ENCODE data around the gene AGBL2. TPM values are rescaled to one million over a fixed set of nuclear protein-coding genes. Genes with fewer than 3 reads are reported as not detected.

Gene AGBL2
- total RNA-seq, 1 experiment from 2014 or later = 3.0 TPM

DNA sequence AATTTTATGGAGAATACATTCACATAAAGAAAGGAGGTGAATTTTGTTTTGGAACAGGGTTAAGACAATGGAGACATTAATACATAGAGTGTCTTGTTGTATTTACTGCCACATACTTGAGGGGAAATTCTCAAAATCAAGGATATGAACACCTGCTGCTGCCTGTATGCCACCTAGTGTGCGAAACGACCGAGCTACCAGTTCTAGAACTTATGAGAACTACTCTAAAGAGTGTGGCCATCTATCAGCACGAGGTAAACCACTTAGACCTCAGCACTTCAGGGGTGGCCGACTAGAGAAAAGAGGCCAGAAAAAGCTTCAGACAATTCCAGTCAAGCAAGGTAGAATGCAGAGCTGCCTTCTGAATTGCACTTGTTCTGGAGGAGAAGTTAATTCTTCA, 1.5 kb upstream of the AGBL2 start:
- Histone ChIP-seq H4K8ac (replicated peaks; ENCODE audit: insufficient read length, low read depth, low read length) (no peak overlapping the region), H2AK5ac (ENCODE audit: insufficient read length, low read length) (no peak overlapping the region), H3K27ac (ENCODE audit: insufficient read length, low read depth, low read length) (no peak overlapping the region), H3K27me3 (ENCODE audit: insufficient read depth, low read length) (no peaks in the 10 kb centered on the region), H3K56ac (ENCODE audit: insufficient read length, low read depth, low read length) (no peak overlapping the region), H3K9me3 (ENCODE audit: control insufficient read depth, low read depth, low read length) (no peaks in the 10 kb centered on the region), H3T11ph (ENCODE audit: low read length) (no peak overlapping the region), H3K23me2 (ENCODE audit: insufficient read length, low read depth, low read length, poor library complexity, severe bottlenecking) (peaks cover 6% of the 10 kb centered on the region), H3K79me2 (ENCODE audit: insufficient read depth, low read length) (no peaks in the 10 kb centered on the region), H4K20me1 (ENCODE audit: control insufficient read depth, insufficient read depth, insufficient read length) (no peaks in the 10 kb centered on the region), H3K23ac (ENCODE audit: insufficient read length, low read depth, low read length) (no peak overlapping the region), H3K79me1 (ENCODE audit: insufficient read depth, low read depth, low read length, poor library complexity, severe bottlenecking) (no peaks in the 10 kb centered on the region), H3K4me2 (ENCODE audit: insufficient read depth, insufficient read length, low read length) (no peak overlapping the region), H3K4me1 (ENCODE audit: insufficient read depth, low read length) (no peaks in the 10 kb centered on the region; the same call in 1 of the 2 replicates), H3K4ac (ENCODE audit: low read depth, low read length) (no peak overlapping the region), H3K9ac (ENCODE audit: extremely low read depth, insufficient read length, low read length) (no peak overlapping the region), H2AFZ (ENCODE audit: low read length) (no peak overlapping the region), H2BK5ac (ENCODE audit: insufficient read length, low read length) (no peak overlapping the region), H2BK15ac (ENCODE audit: low read depth, low read length) (no peak overlapping the region), H3K14ac (ENCODE audit: insufficient read depth, low read length) (no peak overlapping the region), H2BK20ac (ENCODE audit: low read depth, low read length, poor library complexity, severe bottlenecking) (no peak overlapping the region), H4K91ac (ENCODE audit: insufficient read length, low read depth, low read length) (no peak overlapping the region), H2BK12ac (ENCODE audit: insufficient read length, low read depth, low read length) (no peak overlapping the region), H3K18ac (ENCODE audit: insufficient read length, low read depth, low read length) (no peak overlapping the region), H4K5ac (ENCODE audit: insufficient read length, low read depth, low read length) (no peak overlapping the region), H2BK120ac (ENCODE audit: low read depth, low read length, poor library complexity, severe bottlenecking) (no peak overlapping the region)
- H3K36me3 Mint-ChIP-seq (ENCODE audit: insufficient read depth in 1 of 3, low read depth in 3 of 3) = peaks cover 13 to 51% (median 40%) of the 10 kb centered on the region in 3 experiments; a peak in 6 of 7 replicates
- no CpG with 5 or more reads among the region's 5 CpGs for WGBS (ENCODE audit: extremely low coverage, insufficient read length, low lambda C conversion rate)
- no peak for DNase-seq
- peaks cover 9 to 11% of the 10 kb centered on the region in 2 experiments for H3K4me1 Mint-ChIP-seq
- no peaks in the 10 kb centered on the region for H3K9me3 Mint-ChIP-seq
- H3K27ac Mint-ChIP-seq = peak overlapping the region in 2 of 3 experiments; percentile 7 to 81; a peak in 3 of 7 replicates
- TF ChIP-seq, protein P1, sequence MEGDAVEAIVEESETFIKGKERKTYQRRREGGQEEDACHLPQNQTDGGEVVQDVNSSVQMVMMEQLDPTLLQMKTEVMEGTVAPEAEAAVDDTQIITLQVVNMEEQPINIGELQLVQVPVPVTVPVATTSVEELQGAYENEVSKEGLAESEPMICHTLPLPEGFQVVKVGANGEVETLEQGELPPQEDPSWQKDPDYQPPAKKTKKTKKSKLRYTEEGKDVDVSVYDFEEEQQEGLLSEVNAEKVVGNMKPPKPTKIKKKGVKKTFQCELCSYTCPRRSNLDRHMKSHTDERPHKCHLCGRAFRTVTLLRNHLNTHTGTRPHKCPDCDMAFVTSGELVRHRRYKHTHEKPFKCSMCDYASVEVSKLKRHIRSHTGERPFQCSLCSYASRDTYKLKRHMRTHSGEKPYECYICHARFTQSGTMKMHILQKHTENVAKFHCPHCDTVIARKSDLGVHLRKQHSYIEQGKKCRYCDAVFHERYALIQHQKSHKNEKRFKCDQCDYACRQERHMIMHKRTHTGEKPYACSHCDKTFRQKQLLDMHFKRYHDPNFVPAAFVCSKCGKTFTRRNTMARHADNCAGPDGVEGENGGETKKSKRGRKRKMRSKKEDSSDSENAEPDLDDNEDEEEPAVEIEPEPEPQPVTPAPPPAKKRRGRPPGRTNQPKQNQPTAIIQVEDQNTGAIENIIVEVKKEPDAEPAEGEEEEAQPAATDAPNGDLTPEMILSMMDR (conservative IDR thresholded peaks at IDR 0.05) = no peak
- H3K4me3 Mint-ChIP-seq = no peak overlapping the region
- H3K27me3 Mint-ChIP-seq (ENCODE audit: low read depth) = no peaks in the 10 kb centered on the region

Data from H9 (cell line).